Common myeloid progenitor, CD34-positive (primary cell): ENCODE data around the gene CEL.
"Not testable (repeated sequence)": the region's sequence is repeated elsewhere in the genome, so short reads cannot be mapped to it uniquely, and the experiment has no call there.

Experiments
- CTCF ChIA-PET: fragments of 350-600 bp; sonication (Branson Sonifier 250); formaldehyde crosslinking; loops from one replicate; lab custom pipeline; 2021; ENCODE audit warnings: antibody characterized with exemption; lab: Charles Lee
- POLR2A ChIA-PET: fragments of 350-600 bp; sonication (Branson Sonifier 250); formaldehyde crosslinking; loops from one replicate; lab custom pipeline; 2021; ENCODE audit warnings: antibody characterized with exemption; lab: Charles Lee
- DNase-seq, 3 donors: peaks; one replicate each; pipeline versions ENCODE4 v3.0.0 to v3.0.0-alpha.2; 2013
- H3K27ac ChIP-seq, 2 experiments: 1 replicate in 1 of 2; 2 replicates in 1 of 2; pipeline ENCODE4 v1.7.0; 2013; ENCODE audit warnings: inconsistent platforms in 2 of 2, low read length in 2 of 2, mild to moderate bottlenecking in 2 of 2, low read depth in 1 of 2, moderate library complexity in 1 of 2; ENCODE audit not compliant: severe bottlenecking in 2 of 2, insufficient read depth in 1 of 2, poor library complexity in 1 of 2
- H3K27me3 ChIP-seq, 5 experiments: replicated peaks in 2 of 5; 1 replicate in 3 of 5; 2 replicates in 2 of 5; pipeline versions ENCODE4 v1.6.1 to v1.7.0; 2013; ENCODE audit warnings: low read length in 4 of 5, mild to moderate bottlenecking in 2 of 5, moderate library complexity in 2 of 5, inconsistent platforms in 1 of 5; ENCODE audit not compliant: insufficient read depth in 5 of 5, control insufficient read depth in 4 of 5
- H3K36me3 ChIP-seq, 4 experiments: 1 replicate in 2 of 4; 2 replicates in 2 of 4; pipeline versions ENCODE4 v1.6.1 to v1.7.0; 2013; ENCODE audit warnings: low read length in 3 of 4, control low read depth in 1 of 4, mild to moderate bottlenecking in 1 of 4; ENCODE audit not compliant: control insufficient read depth in 4 of 4, insufficient read depth in 4 of 4
- H3K4me1 ChIP-seq, 4 experiments: 1 replicate in 3 of 4; 2 replicates in 1 of 4; pipeline versions ENCODE4 v1.6.1 to v1.7.1; 2013; ENCODE audit warnings: low read length in 3 of 4, mild to moderate bottlenecking in 3 of 4, control low read depth in 1 of 4, inconsistent platforms in 1 of 4, moderate library complexity in 1 of 4; ENCODE audit not compliant: control insufficient read depth in 4 of 4, insufficient read depth in 4 of 4; ENCODE audit errors: control extremely low read depth in 1 of 4
- H3K4me3 ChIP-seq, 7 experiments: 1 replicate in 4 of 7; 2 replicates in 3 of 7; pipeline versions ENCODE4 v1.5.1 to v1.7.0; 2013; ENCODE audit warnings: mild to moderate bottlenecking in 7 of 7, low read length in 6 of 7, moderate library complexity in 6 of 7, inconsistent platforms in 2 of 7, low read depth in 2 of 7, control low read depth in 1 of 7; ENCODE audit not compliant: insufficient read depth in 4 of 7, control insufficient read depth in 1 of 7; ENCODE audit errors: extremely low read depth in 1 of 7
- H3K9me3 ChIP-seq, 5 experiments: 1 replicate in 4 of 5; 2 replicates in 1 of 5; pipeline versions ENCODE4 v1.6.1 to v1.7.1; 2013; ENCODE audit warnings: low read length in 4 of 5, mild to moderate bottlenecking in 2 of 5, inconsistent platforms in 1 of 5, low read depth in 1 of 5, moderate library complexity in 1 of 5; ENCODE audit not compliant: control insufficient read depth in 4 of 5, insufficient read depth in 2 of 5; ENCODE audit errors: control extremely low read depth in 1 of 5
- WGBS: methylation state at CpG from one replicate; pipeline ENCODE4 v1.1.5; 2013; ENCODE audit not compliant: insufficient coverage; 5-methylcytosine and 5-hydroxymethylcytosine counted together

CEL gene

DNA sequence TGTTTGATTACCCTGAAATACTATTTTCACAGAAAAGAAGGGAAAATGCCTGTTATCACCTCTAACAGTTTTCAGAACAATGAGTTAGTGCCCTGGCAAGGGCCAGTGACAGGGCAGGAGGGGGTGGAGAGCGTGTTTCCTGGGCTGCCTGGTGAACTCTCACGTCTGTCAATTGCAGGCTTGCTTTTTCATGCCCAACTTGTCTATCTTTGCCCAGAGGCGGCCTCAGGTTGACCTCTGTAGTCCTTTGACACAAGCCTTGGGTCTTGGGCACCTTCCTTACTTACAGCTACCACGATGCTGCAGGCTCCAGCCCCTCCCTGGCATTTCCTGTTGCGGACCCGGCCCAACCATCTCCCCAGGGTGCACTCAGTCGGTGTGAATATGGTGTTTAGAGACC is 2.2 kb upstream of the CEL start:
- H3K9me3 ChIP-seq, result no peaks in the 10 kb centered on the region
- H3K4me1 ChIP-seq, result peaks cover 5 to 76% (median 70%) of the 10 kb centered on the region in 4 experiments
- H3K27ac ChIP-seq, result peak overlapping the region in 1 of 2 experiments; percentile 77
- no peaks in the 10 kb centered on the region for H3K27me3 ChIP-seq
- ChIA-PET POLR2A (interaction anchor here (0.6 kb wide), 1 partner anchor 38 kb away, joined by 5 read pairs; no protein-coding TSS in a partner anchor), CTCF (interaction anchor here (0.7 to 2.6 kb wide), 7 partner anchors 8 to 89 kb away, joined by 3 to 14 read pairs (median 3); no protein-coding TSS in a partner anchor)
- H3K4me3 ChIP-seq, result peak overlapping the region in 3 of 7 experiments; percentile 22 to 44 (median 38)
- WGBS, result 16% methylated on average over 4 of the region's 7 CpGs
- DNase-seq, result peak in 2 of 3 donors; percentile 11 to 35
- H3K36me3 ChIP-seq, result peaks cover 2 to 43% (median 16%) of the 10 kb centered on the region in 4 experiments

DNA sequence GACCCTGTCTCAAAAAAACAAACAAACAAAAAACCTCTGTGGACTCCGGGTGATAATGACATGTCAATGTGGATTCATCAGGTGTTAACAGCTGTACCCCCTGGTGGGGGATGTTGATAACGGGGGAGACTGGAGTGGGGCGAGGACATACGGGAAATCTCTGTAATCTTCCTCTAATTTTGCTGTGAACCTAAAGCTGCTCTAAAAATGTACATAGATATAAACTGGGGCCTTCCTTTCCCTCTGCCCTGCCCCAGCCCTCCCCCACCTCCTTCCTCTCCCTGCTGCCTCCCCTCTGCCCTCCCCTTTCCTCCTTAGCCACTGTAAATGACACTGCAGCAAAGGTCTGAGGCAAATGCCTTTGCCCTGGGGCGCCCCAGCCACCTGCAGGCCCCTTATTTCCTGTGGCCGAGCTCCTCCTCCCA is 1.4 kb upstream of the CEL start:
- DNase-seq, result peak; percentile 31 to 78 (median 68)
- Histone ChIP-seq H3K27ac (peak overlapping the region in 1 of 2 experiments; percentile 77), H3K4me1 (peaks cover 5 to 76% (median 70%) of the 10 kb centered on the region in 4 experiments), H3K9me3 (no peaks in the 10 kb centered on the region), H3K36me3 (peaks cover 2 to 39% (median 10%) of the 10 kb centered on the region in 4 experiments), H3K4me3 (peak overlapping the region in 4 of 7 experiments; percentile 11 to 57 (median 32)), H3K27me3 (no peaks in the 10 kb centered on the region)
- POLR2A ChIA-PET, result interaction anchor here (0.6 kb wide), 1 partner anchor 13 kb away, joined by 3 read pairs; no protein-coding TSS in a partner anchor
- 0% methylated on average over 3 of the region's 6 CpGs for WGBS
- CTCF ChIA-PET, result interaction anchor here (0.7 to 2.6 kb wide), 10 partner anchors 9 to 270 kb away, joined by 3 to 14 read pairs (median 3); no protein-coding TSS in a partner anchor

DNA sequence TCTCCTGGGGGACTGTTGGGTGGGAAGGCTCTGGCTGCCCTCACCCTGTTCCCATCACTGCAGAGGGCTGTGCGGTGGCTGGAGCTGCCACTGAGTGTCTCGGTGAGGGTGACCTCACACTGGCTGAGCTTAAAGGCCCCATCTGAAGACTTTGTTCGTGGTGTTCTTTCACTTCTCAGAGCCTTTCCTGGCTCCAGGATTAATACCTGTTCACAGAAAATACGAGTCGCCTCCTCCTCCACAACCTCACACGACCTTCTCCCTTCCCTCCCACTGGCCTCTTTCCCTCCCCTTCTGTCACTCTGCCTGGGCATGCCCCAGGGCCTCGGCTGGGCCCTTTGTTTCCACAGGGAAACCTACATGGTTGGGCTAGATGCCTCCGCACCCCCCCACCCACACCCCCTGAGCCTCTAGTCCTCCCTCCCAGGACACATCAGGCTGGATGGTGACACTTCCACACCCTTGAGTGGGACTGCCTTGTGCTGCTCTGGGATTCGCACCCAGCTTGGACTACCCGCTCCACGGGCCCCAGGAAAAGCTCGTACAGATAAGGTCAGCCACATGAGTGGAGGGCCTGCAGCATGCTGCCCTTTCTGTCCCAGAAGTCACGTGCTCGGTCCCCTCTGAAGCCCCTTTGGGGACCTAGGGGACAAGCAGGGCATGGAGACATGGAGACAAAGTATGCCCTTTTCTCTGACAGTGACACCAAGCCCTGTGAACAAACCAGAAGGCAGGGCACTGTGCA is 590 bp upstream of the CEL start:
- DNase-seq, result peak in 2 of 3 donors; percentile 19 to 28
- H3K9me3 ChIP-seq, H3K27me3 ChIP-seq, POLR2A ChIA-PET: not testable (repeated sequence)
- Histone ChIP-seq H3K4me1 (peaks cover 5 to 71% (median 67%) of the 10 kb centered on the region in 4 experiments), H3K4me3 (peak overlapping the region in 2 of 7 experiments; percentile 28 to 45), H3K27ac (peak overlapping the region in 1 of 2 experiments; percentile 43), H3K36me3 (peaks cover 0 to 32% (median 6%) of the 10 kb centered on the region in 4 experiments)
- 40% methylated on average over 14 of the region's 14 CpGs for WGBS
- CTCF ChIA-PET, result interaction anchor here (0.7 to 2.6 kb wide), 5 partner anchors 10 to 39 kb away, joined by 3 to 14 read pairs (median 4); no protein-coding TSS in a partner anchor

DNA sequence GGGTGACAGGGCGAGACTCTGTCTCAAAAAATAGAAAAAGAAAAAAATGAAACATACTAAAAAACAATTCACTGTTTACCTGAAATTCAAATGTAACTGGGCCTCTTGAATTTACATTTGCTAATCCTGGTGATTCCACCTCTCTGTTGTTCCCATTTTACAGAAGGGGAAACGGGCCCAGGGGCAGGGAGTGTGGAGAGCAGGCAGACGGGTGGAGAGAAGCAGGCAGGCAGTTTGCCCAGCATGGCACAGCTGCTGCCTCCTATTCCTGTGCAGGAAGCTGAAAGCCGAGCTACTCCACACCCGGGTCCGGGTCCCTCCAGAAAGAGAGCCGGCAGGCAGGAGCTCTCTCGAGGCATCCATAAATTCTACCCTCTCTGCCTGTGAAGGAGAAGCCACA is 788 bp downstream of the CEL start:
- Histone ChIP-seq H3K4me1 (peaks cover 5 to 58% (median 53%) of the 10 kb centered on the region in 4 experiments), H3K36me3 (peaks cover 0 to 19% (median 4%) of the 10 kb centered on the region in 4 experiments)
- CTCF ChIA-PET, result interaction anchor here (2.1 kb wide), 1 partner anchor 81 kb away, joined by 7 read pairs; no protein-coding TSS in a partner anchor
- no CpG with 5 or more reads among the region's 8 CpGs for whole genome bisulfite sequencing
- POLR2A ChIA-PET, H3K4me3 ChIP-seq, H3K9me3 ChIP-seq, H3K27me3 ChIP-seq, H3K27ac ChIP-seq: not testable (repeated sequence)
- DNase-seq, result peak in 2 of 3 donors; percentile 49 to 64

DNA sequence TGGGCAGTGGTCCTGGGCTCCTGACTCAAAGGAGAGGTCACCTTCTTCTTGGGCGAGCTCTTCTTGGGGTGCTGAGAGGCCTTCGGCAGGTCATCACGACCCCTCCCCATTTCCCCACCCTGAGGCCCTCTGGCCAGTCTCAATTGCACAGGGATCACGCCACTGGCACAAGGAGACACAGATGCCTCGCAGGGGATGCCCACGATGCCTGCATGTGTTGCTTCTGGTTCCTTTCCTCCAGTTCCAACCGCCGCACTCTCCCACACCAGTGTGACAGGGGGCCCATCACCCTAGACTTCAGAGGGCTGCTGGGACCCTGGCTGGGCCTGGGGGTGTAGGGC is 1.3 kb downstream of the CEL start:
- H3K36me3 ChIP-seq, result peaks cover 0 to 13% (median 5%) of the 10 kb centered on the region in 4 experiments
- WGBS, result 35% methylated on average over 6 of the region's 8 CpGs
- ChIA-PET POLR2A (no interaction called here), CTCF (interaction anchor here (0.8 to 2.1 kb wide), 5 partner anchors 8 to 81 kb away, joined by 3 to 7 read pairs (median 4); no protein-coding TSS in a partner anchor)
- H3K27ac ChIP-seq, result no peak overlapping the region
- H3K27me3 ChIP-seq, result no peaks in the 10 kb centered on the region
- H3K4me1 ChIP-seq, result peaks cover 5 to 52% (median 48%) of the 10 kb centered on the region in 4 experiments
- H3K9me3 ChIP-seq, result no peaks in the 10 kb centered on the region
- no peak overlapping the region for H3K4me3 ChIP-seq
- peak in 1 of 3 donors; percentile 37 for DNase-seq

DNA sequence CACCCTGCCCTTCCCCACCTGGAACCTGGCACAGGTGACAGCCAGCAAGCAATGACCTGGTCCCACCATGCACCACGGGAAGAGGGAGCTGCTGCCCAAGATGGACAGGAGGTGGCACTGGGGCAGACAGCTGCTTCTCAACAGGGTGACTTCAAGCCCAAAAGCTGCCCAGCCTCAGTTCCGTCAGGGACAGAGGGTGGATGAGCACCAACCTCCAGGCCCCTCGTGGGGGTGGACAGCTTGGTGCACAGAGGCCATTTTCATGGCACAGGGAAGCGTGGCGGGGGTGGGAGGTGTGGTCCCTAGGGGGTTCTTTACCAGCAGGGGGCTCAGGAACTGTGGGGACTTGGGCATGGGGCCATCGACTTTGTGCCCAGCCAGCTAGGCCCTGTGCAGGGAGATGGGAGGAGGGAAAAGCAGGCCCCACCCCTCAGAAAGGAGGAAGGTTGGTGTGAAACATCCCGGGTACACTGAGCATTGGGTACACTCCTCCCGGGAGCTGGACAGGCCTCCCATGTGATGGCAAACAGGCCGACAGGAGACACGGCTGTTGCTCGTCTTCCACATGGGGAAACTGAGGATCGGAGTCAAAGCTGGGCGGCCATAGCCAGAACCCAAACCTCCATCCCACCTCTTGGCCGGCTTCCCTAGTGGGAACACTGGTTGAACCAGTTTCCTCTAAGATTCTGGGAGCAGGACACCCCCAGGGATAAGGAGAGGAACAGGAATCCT is 1.9 kb downstream of the CEL start:
- H3K36me3 ChIP-seq, result peaks cover 0 to 10% (median 5%) of the 10 kb centered on the region in 4 experiments
- H3K4me1 ChIP-seq, result peaks cover 5 to 47% (median 43%) of the 10 kb centered on the region in 4 experiments
- CTCF ChIA-PET, result interaction anchor here (0.6 to 2.1 kb wide), 10 partner anchors 9 to 83 kb away, joined by 3 to 7 read pairs (median 4); no protein-coding TSS in a partner anchor
- no peak overlapping the region for H3K27ac ChIP-seq
- 94% methylated on average over 12 of the region's 14 CpGs for WGBS
- no peaks in the 10 kb centered on the region for H3K27me3 ChIP-seq
- no peaks in the 10 kb centered on the region for H3K9me3 ChIP-seq
- DNase-seq, result no peak
- POLR2A ChIA-PET, result no interaction called here
- no peak overlapping the region for H3K4me3 ChIP-seq
